GM12878 (cell line): Measurements from ENCODE around the gene MRC2. TPM values are rescaled to one million over a fixed set of nuclear protein-coding genes. Genes with fewer than 3 reads are reported as not detected.

ENCODE experiments used
- ATAC-seq: fragments of 200-7000 bp; cut with Tn5 transposase; 3 replicates; pipeline ENCODE4 v1.9.1; 2020; ENCODE audit warnings: mild to moderate bottlenecking, moderate library complexity
- BruUV-seq: library from RNA; stranded (reverse); fragments of 400-500 nt; replicated peaks from 2 replicates; lab custom pipeline; 2021; lab: Mats Ljungman, UMichigan
- CTCF ChIA-PET: fragments of 300-600 bp; sonication (Branson Sonifier 250); formaldehyde crosslinking; extraction: SDS; loops from one replicate; lab custom pipeline; 2021; ENCODE audit warnings: inconsistent platforms; lab: Yijun Ruan, JAX
- POLR2A ChIA-PET: fragments of 350-600 bp; formaldehyde crosslinking; extraction: SDS; loops from one replicate; lab custom pipeline; 2021; ENCODE audit warnings: inconsistent platforms; lab: Charles Lee
- RAD21 ChIA-PET: fragments of 300-600 bp; sonication (Branson Sonifier 250); formaldehyde crosslinking; loops from one replicate; lab custom pipeline; 2023; ENCODE audit warnings: antibody characterized with exemption; ENCODE audit not compliant: unreplicated experiment; lab: Charles Lee
- SMC1A ChIA-PET: fragments of 300-600 bp; sonication (Branson Sonifier 250); formaldehyde crosslinking; loops from one replicate; lab custom pipeline; 2023; ENCODE audit not compliant: unreplicated experiment, uncharacterized antibody; lab: Charles Lee
- DNase-seq: peaks from one replicate; pipeline ENCODE4 v3.0.0-alpha.2; 2011; ENCODE audit warnings: low read depth, low spot score
- FAIRE-seq: peaks from 3 replicates; lab custom pipeline; 2011; peaks lifted over from hg19 to GRCh38; lab: Jason Lieb, UNC
- H2AFZ ChIP-seq: 2 replicates; pipeline ENCODE4 v1.6.0; 2011; ENCODE audit warnings: low read depth, low read length, control low read depth; ENCODE audit not compliant: control insufficient read depth
- H3K27ac ChIP-seq: 2 replicates; pipeline ENCODE4 v1.5.1; 2011; ENCODE audit warnings: control low read depth; ENCODE audit not compliant: control insufficient read depth, insufficient read depth
- H3K27me3 ChIP-seq, 2 experiments: replicated peaks in 1 of 2; 2 replicates each; pipeline versions ENCODE4 v1.6.0 to v1.6.1; 2011; ENCODE audit warnings: low read length in 1 of 2; ENCODE audit not compliant: control insufficient read depth in 2 of 2, insufficient read depth in 2 of 2
- H3K36me3 ChIP-seq, 2 experiments: 2 replicates each; pipeline ENCODE4 v1.5.1; 2011; ENCODE audit warnings: low read length in 1 of 2; ENCODE audit not compliant: control insufficient read depth in 2 of 2, insufficient read depth in 2 of 2
- H3K4me1 ChIP-seq: 2 replicates; pipeline ENCODE4 v1.6.1; 2011; ENCODE audit warnings: mild to moderate bottlenecking, low read length, moderate library complexity, mixed read lengths; ENCODE audit not compliant: control insufficient read depth, insufficient read depth
- H3K4me2 ChIP-seq: 2 replicates; pipeline ENCODE4 v1.6.0; 2011; ENCODE audit warnings: control low read depth; ENCODE audit not compliant: control insufficient read depth, insufficient read depth
- H3K4me3 ChIP-seq: fragments of 200-600 bp; sonication (generic); 2 replicates; pipeline ENCODE4 v1.5.1; 2016
- H3K79me2 ChIP-seq: 2 replicates; pipeline ENCODE4 v1.6.0; 2011; ENCODE audit warnings: low read length; ENCODE audit not compliant: control insufficient read depth, insufficient read depth
- H3K9ac ChIP-seq: 2 replicates; pipeline ENCODE4 v1.8.0; 2011; ENCODE audit warnings: low read length, control low read depth, mixed read lengths; ENCODE audit not compliant: control insufficient read depth, insufficient read depth
- H3K9me3 ChIP-seq: replicated peaks from 3 replicates; pipeline ENCODE4 v1.5.1; 2011; ENCODE audit warnings: mild to moderate bottlenecking, low read length; ENCODE audit not compliant: control insufficient read depth, insufficient read depth
- H4K20me1 ChIP-seq: 2 replicates; pipeline ENCODE4 v1.6.0; 2011; ENCODE audit not compliant: control insufficient read depth, insufficient read depth
- DPF2 ChIP-seq: fragments of 450-650 bp; IDR thresholded peaks from 2 replicates; pipeline ENCODE4 v1.6.1; 2017; ENCODE audit warnings: mild to moderate bottlenecking
- EED ChIP-seq: sonication (generic); IDR thresholded peaks from 2 replicates; pipeline ENCODE4 v1.6.1; 2016; ENCODE audit warnings: antibody characterized with exemption, low read depth
- NFIC ChIP-seq: IDR thresholded peaks from 2 replicates; pipeline ENCODE4 v1.6.1; 2012; ENCODE audit warnings: low read depth, mild to moderate bottlenecking, inconsistent platforms, low read length, moderate library complexity
- PAX5 ChIP-seq: IDR thresholded peaks from 2 replicates; pipeline ENCODE4 v1.6.1; 2011; ENCODE audit warnings: low read depth, low read length, borderline replicate concordance
- POLR2A ChIP-seq: IDR thresholded peaks from 2 replicates; pipeline ENCODE4 v1.6.1; 2011; ENCODE audit warnings: low read depth, mild to moderate bottlenecking, low read length
- RUNX3 ChIP-seq: IDR thresholded peaks from 2 replicates; pipeline ENCODE4 v1.6.1; 2012; ENCODE audit warnings: low read length, inconsistent platforms
- SPI1 ChIP-seq: IDR thresholded peaks from 2 replicates; pipeline ENCODE4 v1.6.1; 2011; ENCODE audit warnings: low read depth, mild to moderate bottlenecking, low read length, moderate library complexity, borderline replicate concordance; ENCODE audit not compliant: insufficient read depth
- SREBF1 ChIP-seq: IDR thresholded peaks from 2 replicates; pipeline ENCODE4 v1.6.1; 2012; ENCODE audit warnings: mild to moderate bottlenecking, low read length
- YBX1 ChIP-seq: fragments of 450-650 bp; IDR thresholded peaks from 2 replicates; pipeline ENCODE4 v1.6.1; 2016; ENCODE audit warnings: antibody characterized with exemption
- WGBS: methylation state at CpG from one replicate; pipeline ENCODE4 v1.1.6; 2016; ENCODE audit warnings: low lambda C conversion rate; ENCODE audit not compliant: insufficient replicate concordance, insufficient coverage; ENCODE audit errors: missing lambda C conversion rate; 5-methylcytosine and 5-hydroxymethylcytosine counted together
- in situ Hi-C: fragments of 300-500 bp; cut with MboI; formaldehyde crosslinking; loops from 9 replicates; pipeline ENCODE4 v1.14.3; 2018; ENCODE audit warnings: mixed read lengths
- intact Hi-C: fragments of 100-400 bp; cut with micrococcal nuclease; formaldehyde crosslinking; loops from one replicate; pipeline ENCODE4 v1.14.2; 2022; ENCODE audit not compliant: unreplicated experiment
- polyA plus RNA-seq, 11 experiments: library from polyadenylated mRNA; depleted of rRNA in 4 of 11; unstranded in 6 of 11; stranded (reverse) in 5 of 11; fragments of >200 nt; fragmentation: Nextera tagmentation in 4 of 11; fragmentation: Illumina TruSeq in 1 of 11; extraction: Ambion mirVana in 4 of 11; extraction: Trizol in 1 of 11; gene quantifications; 1 replicate in 1 of 11; 2 replicates in 10 of 11; pipeline versions ENCODE4 v1.2.1 to v1.2.3, GENCODE V29; 2011 to 2016; ENCODE audit warnings: inconsistent platforms in 2 of 11, missing spikeins in 2 of 11, low read depth in 1 of 11
- total RNA-seq, 4 experiments: library from RNA; depleted of rRNA in 3 of 4; stranded (reverse); fragments of >200 nt in 3 of 4; fragmentation: Illumina TruSeq in 1 of 4; extraction: Trizol in 1 of 4; gene quantifications; 2 replicates each; pipeline versions ENCODE4 v1.2.1 to v1.2.3, GENCODE V29; 2013 to 2021
- TF ChIP-seq, protein P1 (sequence below): IDR thresholded peaks from 2 replicates; pipeline ENCODE4 v1.6.1; 2011; ENCODE audit warnings: borderline replicate concordance, low read depth, mild to moderate bottlenecking, moderate library complexity, mixed read lengths, low read length; ENCODE audit not compliant: insufficient read depth; ENCODE audit errors: extremely low read length
- TF ChIP-seq, protein P2 (sequence below): IDR thresholded peaks from 2 replicates; pipeline ENCODE4 v1.6.1; 2012; ENCODE audit warnings: improper control_type of control experiment, low read depth, low read length; ENCODE audit not compliant: insufficient replicate concordance

The MRC2 gene
- total and polyA plus RNA-seq, 10 of the 15 experiments (the other 5 are each of a cell fraction or from before 2014, with no cell fraction given), result 0.04 to 0.96 (median 0.30) TPM; not detected in 1

- H3K9me3 ChIP-seq, result no peaks in the 10 kb centered on the region
- H3K4me3 ChIP-seq, result no peak overlapping the region
- in situ Hi-C loops, result no loop called here
- no peak for DNase-seq
- no peaks in the 10 kb centered on the region for H3K79me2 ChIP-seq
- RAD21 ChIA-PET, result no interaction called here
- no peak overlapping the region for H3K4me2 ChIP-seq
- no peaks in the 10 kb centered on the region for H3K27me3 ChIP-seq
- ATAC-seq, result no peak
- SMC1A ChIA-PET, result no interaction called here
- no peaks in the 10 kb centered on the region for H4K20me1 ChIP-seq
- TF ChIP-seq, protein P1, sequence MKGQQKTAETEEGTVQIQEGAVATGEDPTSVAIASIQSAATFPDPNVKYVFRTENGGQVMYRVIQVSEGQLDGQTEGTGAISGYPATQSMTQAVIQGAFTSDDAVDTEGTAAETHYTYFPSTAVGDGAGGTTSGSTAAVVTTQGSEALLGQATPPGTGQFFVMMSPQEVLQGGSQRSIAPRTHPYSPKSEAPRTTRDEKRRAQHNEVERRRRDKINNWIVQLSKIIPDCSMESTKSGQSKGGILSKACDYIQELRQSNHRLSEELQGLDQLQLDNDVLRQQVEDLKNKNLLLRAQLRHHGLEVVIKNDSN, result no peak
- TF ChIP-seq, all 136 proteins: peak for 0
- peaks cover 16% of the 10 kb centered on the region for H3K4me1 ChIP-seq
- CTCF ChIA-PET, result interaction anchor here (0.7 kb wide), 1 partner anchor 229 kb away, joined by 5 read pairs; no protein-coding TSS in a partner anchor
- WGBS, result 83% methylated on average over 6 of the region's 6 CpGs
- no peak overlapping the region for H3K9ac ChIP-seq
- intact Hi-C loops, result no loop called here
- POLR2A ChIA-PET, result no interaction called here
- H3K27ac ChIP-seq, result no peak overlapping the region
- no peak overlapping the region for H2AFZ ChIP-seq
- BruUV-seq, result no TSS peak
- H3K36me3 ChIP-seq, result no peaks in the 10 kb centered on the region
- FAIRE-seq, result no peak
These were observed 23.1 kb downstream of the MRC2 start for GRCh38 chr17:62650587-62650986.

DNA sequence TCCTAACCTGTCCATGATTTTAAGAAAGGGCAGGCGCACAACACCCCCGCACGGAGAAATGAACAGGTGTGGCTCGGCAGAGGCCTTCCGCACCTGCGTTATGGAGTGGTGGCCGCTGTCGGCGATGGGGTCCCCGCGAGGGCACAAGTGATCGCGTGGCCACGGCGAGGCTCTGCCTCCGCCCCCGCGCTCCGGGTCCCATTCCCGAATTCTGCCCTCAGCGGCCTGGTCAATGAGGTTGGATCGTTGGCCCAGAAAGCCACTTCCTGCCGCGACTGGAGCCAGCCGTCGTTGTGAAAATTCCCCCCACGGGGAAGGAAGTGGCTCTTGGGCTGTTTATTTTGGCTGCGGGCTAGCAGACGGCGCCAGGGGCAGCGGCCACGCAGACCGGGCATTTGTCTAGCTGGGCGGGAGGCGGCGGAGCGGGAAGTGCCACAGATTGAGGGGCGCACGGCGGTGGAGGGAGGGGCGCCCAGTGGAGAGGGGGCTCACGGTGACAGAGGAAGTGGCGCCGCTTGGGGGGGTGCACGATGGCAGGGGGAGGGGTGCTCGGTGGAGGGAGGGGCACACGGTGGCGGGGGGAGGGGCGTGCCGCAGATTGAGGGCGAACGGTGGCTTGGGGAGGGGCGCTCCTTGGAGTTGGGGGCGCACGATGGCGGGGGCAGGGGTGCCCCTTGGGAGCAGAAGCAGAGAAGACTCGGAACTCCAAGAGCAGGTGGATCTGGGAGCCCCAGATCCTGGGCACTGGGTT is 25.0 kb downstream of the MRC2 start:
- peak; percentile 44 for ATAC-seq
- peak overlapping the region; percentile 75 for H2AFZ ChIP-seq
- no peak for FAIRE-seq
- TF ChIP-seq YBX1, result no peak
- no peak; the same call in 1 of the 2 replicates for TF ChIP-seq POLR2A
- no peak for TF ChIP-seq SREBF1
- TF ChIP-seq SPI1, result peak; percentile 61; the same call in 1 of the 2 replicates
- TF ChIP-seq RUNX3, result peak; percentile 73
- TF ChIP-seq EED, result peak; percentile 75
- no peak for TF ChIP-seq NFIC
- TF ChIP-seq PAX5, result peak; percentile 33; the same call in 1 of the 2 replicates
- peak; percentile 58; the same call in 1 of the 2 replicates for TF ChIP-seq DPF2
- TF ChIP-seq, protein P2, sequence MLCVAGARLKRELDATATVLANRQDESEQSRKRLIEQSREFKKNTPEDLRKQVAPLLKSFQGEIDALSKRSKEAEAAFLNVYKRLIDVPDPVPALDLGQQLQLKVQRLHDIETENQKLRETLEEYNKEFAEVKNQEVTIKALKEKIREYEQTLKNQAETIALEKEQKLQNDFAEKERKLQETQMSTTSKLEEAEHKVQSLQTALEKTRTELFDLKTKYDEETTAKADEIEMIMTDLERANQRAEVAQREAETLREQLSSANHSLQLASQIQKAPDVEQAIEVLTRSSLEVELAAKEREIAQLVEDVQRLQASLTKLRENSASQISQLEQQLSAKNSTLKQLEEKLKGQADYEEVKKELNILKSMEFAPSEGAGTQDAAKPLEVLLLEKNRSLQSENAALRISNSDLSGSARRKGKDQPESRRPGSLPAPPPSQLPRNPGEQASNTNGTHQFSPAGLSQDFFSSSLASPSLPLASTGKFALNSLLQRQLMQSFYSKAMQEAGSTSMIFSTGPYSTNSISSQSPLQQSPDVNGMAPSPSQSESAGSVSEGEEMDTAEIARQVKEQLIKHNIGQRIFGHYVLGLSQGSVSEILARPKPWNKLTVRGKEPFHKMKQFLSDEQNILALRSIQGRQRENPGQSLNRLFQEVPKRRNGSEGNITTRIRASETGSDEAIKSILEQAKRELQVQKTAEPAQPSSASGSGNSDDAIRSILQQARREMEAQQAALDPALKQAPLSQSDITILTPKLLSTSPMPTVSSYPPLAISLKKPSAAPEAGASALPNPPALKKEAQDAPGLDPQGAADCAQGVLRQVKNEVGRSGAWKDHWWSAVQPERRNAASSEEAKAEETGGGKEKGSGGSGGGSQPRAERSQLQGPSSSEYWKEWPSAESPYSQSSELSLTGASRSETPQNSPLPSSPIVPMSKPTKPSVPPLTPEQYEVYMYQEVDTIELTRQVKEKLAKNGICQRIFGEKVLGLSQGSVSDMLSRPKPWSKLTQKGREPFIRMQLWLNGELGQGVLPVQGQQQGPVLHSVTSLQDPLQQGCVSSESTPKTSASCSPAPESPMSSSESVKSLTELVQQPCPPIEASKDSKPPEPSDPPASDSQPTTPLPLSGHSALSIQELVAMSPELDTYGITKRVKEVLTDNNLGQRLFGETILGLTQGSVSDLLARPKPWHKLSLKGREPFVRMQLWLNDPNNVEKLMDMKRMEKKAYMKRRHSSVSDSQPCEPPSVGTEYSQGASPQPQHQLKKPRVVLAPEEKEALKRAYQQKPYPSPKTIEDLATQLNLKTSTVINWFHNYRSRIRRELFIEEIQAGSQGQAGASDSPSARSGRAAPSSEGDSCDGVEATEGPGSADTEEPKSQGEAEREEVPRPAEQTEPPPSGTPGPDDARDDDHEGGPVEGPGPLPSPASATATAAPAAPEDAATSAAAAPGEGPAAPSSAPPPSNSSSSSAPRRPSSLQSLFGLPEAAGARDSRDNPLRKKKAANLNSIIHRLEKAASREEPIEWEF, result no peak

More for the DNA sequence above, 25.0 kb downstream of the MRC2 start:
- H3K79me2 ChIP-seq, result no peaks in the 10 kb centered on the region
- ChIA-PET RAD21 (no interaction called here), POLR2A (no interaction called here), SMC1A (no interaction called here), CTCF (no interaction called here)
- H3K36me3 ChIP-seq, result no peaks in the 10 kb centered on the region
- H3K27me3 ChIP-seq, result no peaks in the 10 kb centered on the region
- intact Hi-C loops (no loop called here), in situ Hi-C loops (no loop called here)
- no TSS peak for BruUV-seq
- H3K27ac ChIP-seq, result no peak overlapping the region
- H3K9me3 ChIP-seq, result no peaks in the 10 kb centered on the region
- H4K20me1 ChIP-seq, result no peaks in the 10 kb centered on the region
- H3K4me2 ChIP-seq, result peak overlapping the region; percentile 95
- peak overlapping the region; percentile 56; the same call in 1 of the 2 replicates for H3K9ac ChIP-seq
- H3K4me1 ChIP-seq, result peaks cover 16% of the 10 kb centered on the region
- peak overlapping the region; percentile 77 for H3K4me3 ChIP-seq
- no peak for DNase-seq
- WGBS, result under 1% methylated on average over 43 of the region's 57 CpGs
